Psoas muscle (tissue), 8 donors: ENCODE data around the gene ZGPAT. TPM values are rescaled to one million over a fixed set of nuclear protein-coding genes. Genes with fewer than 3 reads are reported as not detected.

Experiments used
- ATAC-seq, 4 donors: fragments of 200-7000 bp; cut with Tn5 transposase; one replicate each; pipeline ENCODE4 v1.9.1; 2020; ENCODE audit warnings: moderate library complexity in 3 of 4, mild to moderate bottlenecking in 2 of 4
- DNase-seq, 2 donors: peaks; one replicate each; pipeline ENCODE4 v3.0.0-alpha.2; 2020
- H3K27ac ChIP-seq: fragments of 200-600 bp; one replicate; pipeline ENCODE4 v1.8.0; 2022
- H3K27me3 ChIP-seq, 3 donors: fragments of 200-600 bp in 1 of 3; one replicate each; pipeline versions ENCODE4 v1.6.1 to v1.8.0; 2013 to 2022; ENCODE audit warnings: low read length in 2 of 3, mild to moderate bottlenecking in 2 of 3, moderate library complexity in 1 of 3; ENCODE audit not compliant: insufficient read depth in 3 of 3
- H3K36me3 ChIP-seq, 2 donors: fragments of 200-600 bp in 1 of 2; one replicate each; pipeline versions ENCODE4 v1.6.1 to v1.8.0; 2013 to 2022; ENCODE audit warnings: low read depth in 1 of 2, mild to moderate bottlenecking in 1 of 2, moderate library complexity in 1 of 2; ENCODE audit not compliant: insufficient read depth in 1 of 2
- H3K4me1 ChIP-seq: fragments of 200-600 bp; one replicate; pipeline ENCODE4 v1.8.0; 2022
- H3K4me3 ChIP-seq: fragments of 200-600 bp; one replicate; pipeline ENCODE4 v1.8.0; 2022; ENCODE audit warnings: mild to moderate bottlenecking
- H3K9me3 ChIP-seq: fragments of 200-600 bp; one replicate; pipeline ENCODE4 v1.8.0; 2022
- CTCF ChIP-seq: fragments of 200-600 bp; IDR thresholded peaks from one replicate; pipeline ENCODE4 v1.8.0; 2022; ENCODE audit warnings: antibody characterized with exemption
- WGBS, 3 donors: extraction: QIAGEN DNeasy Blood & Tissue Kit; methylation state at CpG; one replicate each; pipeline versions ENCODE4 v1.1.6 to v1.1.7; 2013; 5-methylcytosine and 5-hydroxymethylcytosine counted together
- intact Hi-C, 2 donors: fragments of 100-400 bp; cut with DNase I; formaldehyde crosslinking; loops; one replicate each; pipeline versions ENCODE4 v1.11.0 to v1.14.2; 2022
- polyA plus RNA-seq, 3 donors: library from polyadenylated mRNA; stranded (reverse); fragments of 200-250 nt; gene quantifications; one replicate each; pipeline ENCODE4 v1.2.3, GENCODE V29; 2013
- total RNA-seq, 4 donors: library from RNA; stranded (reverse); fragmentation: NEBNext Ultra II Directional in 2 of 4; extraction: Animal tissue kit (Norgen Biotek cat#: 25700) in 2 of 4; gene quantifications; one replicate each; pipeline versions ENCODE4 v1.2.1 to v1.2.4, GENCODE V29; 2021 to 2023
- donor health status: healthy with polysubstance abuse.
- donor health status: DM: no; HTN: no; CAD: no; lungs with moderate emphysema.
- donor health status: Bipolar disorder and iron deficiency.
- donor health status: healthy.
- donor health status: DM: yes; HTN: yes; CAD: no.
- donor health status: DM: no; HTN: no; CAD: no.
- donor health status: DM: no; HTN: no; CAD: no.
- donor health status: DM: yes; HTN: yes; CAD: no.

The ZGPAT gene
- total and polyA plus RNA-seq, 7 donors: 10.7 to 54.8 (median 18.2) TPM

- peaks cover 8% of the 10 kb centered on the region for H3K4me1 ChIP-seq
- TF ChIP-seq CTCF: no peak
- intact Hi-C loops: no loop called here
- H3K4me3 ChIP-seq: no peak overlapping the region
- H3K27me3 ChIP-seq: no peaks in the 10 kb centered on the region
- peak; percentile 18 to 54 for DNase-seq
- peak in 1 of 4 donors; percentile 4 for ATAC-seq
- 58 to 75% (median 65%) methylated on average over 20 to 24 of the region's 24 CpGs for WGBS, 3 donors
- no peaks in the 10 kb centered on the region for H3K9me3 ChIP-seq
- H3K27ac ChIP-seq: no peak overlapping the region
- H3K36me3 ChIP-seq: peaks cover 4 to 20% of the 10 kb centered on the region in 2 donors
Measured at GRCh38 chr20:63690898-63691710, 16.7 kb upstream of the ZGPAT start.

GRCh38 chr20:63691711-63692435 is 16.0 kb upstream of the ZGPAT start:
- DNase-seq: peak in 1 of 2 donors; percentile 53

GRCh38 chr20:63692436-63693082 is 15.3 kb upstream of the ZGPAT start:
- Histone ChIP-seq H3K4me3 (no peak overlapping the region), H3K36me3 (peaks cover 4 to 20% of the 10 kb centered on the region in 2 donors), H3K27ac (no peak overlapping the region), H3K4me1 (peaks cover 17% of the 10 kb centered on the region), H3K27me3 (no peaks in the 10 kb centered on the region), H3K9me3 (no peaks in the 10 kb centered on the region)
- intact Hi-C loops: no loop called here
- 41 to 63% (median 55%) methylated on average over 16 to 20 of the region's 20 CpGs for WGBS, 3 donors
- no peak for TF ChIP-seq CTCF
- peak in 3 of 4 donors; percentile 11 to 15 (median 11) for ATAC-seq
- peak in 1 of 2 donors; percentile 60 for DNase-seq

More at GRCh38 chr20:63691711-63692435, 16.0 kb upstream of the ZGPAT start:
- no peak overlapping the region for H3K4me3 ChIP-seq
- no peaks in the 10 kb centered on the region for H3K9me3 ChIP-seq
- 57 to 74% (median 60%) methylated on average over 20 to 21 of the region's 21 CpGs for WGBS, 3 donors
- intact Hi-C loops: no loop called here
- peaks cover 16% of the 10 kb centered on the region for H3K4me1 ChIP-seq
- H3K27ac ChIP-seq: no peak overlapping the region
- ATAC-seq: peak in 2 of 4 donors; percentile 0 to 3
- TF ChIP-seq CTCF: no peak
- no peaks in the 10 kb centered on the region for H3K27me3 ChIP-seq
- H3K36me3 ChIP-seq: peaks cover 4 to 20% of the 10 kb centered on the region in 2 donors

DNA sequence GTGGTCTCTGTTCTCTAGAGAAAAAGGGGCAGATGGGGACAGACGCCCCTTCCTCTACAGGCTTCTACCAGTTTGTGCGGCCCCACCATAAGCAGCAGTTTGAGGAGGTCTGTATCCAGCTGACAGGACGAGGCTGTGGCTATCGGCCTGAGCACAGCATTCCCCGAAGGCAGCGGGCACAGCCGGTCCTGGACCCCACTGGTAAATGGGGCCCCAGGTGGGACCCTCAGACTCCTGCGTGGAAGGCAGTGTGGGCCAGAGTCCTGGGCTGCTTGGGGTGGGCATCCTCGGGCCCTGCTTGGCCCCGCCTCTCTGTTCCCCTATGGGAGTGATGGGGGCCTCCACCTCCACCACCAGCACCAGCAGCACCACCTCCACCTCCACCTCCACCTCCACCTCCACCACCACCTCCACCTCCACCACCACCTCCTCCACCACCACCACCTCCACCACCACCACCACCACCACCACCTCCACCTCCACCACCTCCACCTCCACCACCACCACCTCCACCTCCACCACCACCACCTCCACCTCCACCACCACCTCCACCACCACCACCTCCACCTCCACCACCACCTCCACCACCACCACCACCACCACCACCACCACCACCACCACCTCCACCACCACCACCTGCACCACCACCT is 14.6 kb upstream of the ZGPAT start:
- peaks cover 4 to 20% of the 10 kb centered on the region in 2 donors for H3K36me3 ChIP-seq
- no peaks in the 10 kb centered on the region for H3K9me3 ChIP-seq
- WGBS, 3 donors: 69 to 73% (median 72%) methylated on average over 10 of the region's 10 CpGs
- intact Hi-C loops: no loop called here
- H3K27me3 ChIP-seq: no peaks in the 10 kb centered on the region
- no peak for ATAC-seq
- H3K27ac ChIP-seq: no peak overlapping the region
- H3K4me1 ChIP-seq: peaks cover 19% of the 10 kb centered on the region
- peak in 1 of 2 donors; percentile 57 for DNase-seq
- H3K4me3 ChIP-seq: no peak overlapping the region
- no peak for TF ChIP-seq CTCF
